ENCODE measurements around the gene OVCA2.

- TF ChIP-seq EZH2 (IDR thresholded peaks at IDR 0.05; ENCODE audit: low read length) (no peak), CTCF (optimal IDR thresholded peaks at IDR 0.05 in 1 of 3, IDR thresholded peaks at IDR 0.05 in 1 of 3, conservative IDR thresholded peaks at IDR 0.05 in 1 of 3; ENCODE audit: extremely low read depth in 1 of 3, insufficient read depth in 2 of 3, low read length in 3 of 3) (no peak)
Observed at GRCh38 chr17:2085648-2085949, 43.8 kb downstream of the OVCA2 start.

Measured in keratinocyte (primary cell).